Fibroblast of lung (primary cell): Measurements from ENCODE around the gene S100A12. TPM values are rescaled to one million over a fixed set of nuclear protein-coding genes. Genes with fewer than 3 reads are reported as not detected.

ENCODE experiments used
- DNase-seq, 2 donors: peaks; one replicate each; pipeline versions ENCODE4 v3.0.0 to v3.0.0-alpha.2; 2010; ENCODE audit warnings: low read depth in 2 of 2
- H2AFZ ChIP-seq: 2 replicates; pipeline ENCODE4 v1.5.1; 2012; ENCODE audit warnings: low read length, control low read depth, inconsistent platforms
- H3K27ac ChIP-seq: 2 replicates; pipeline ENCODE4 v1.5.1; 2011; ENCODE audit warnings: low read length, control low read depth; ENCODE audit not compliant: insufficient read depth
- H3K27me3 ChIP-seq: 2 replicates; pipeline ENCODE4 v1.5.1; 2011; ENCODE audit warnings: mild to moderate bottlenecking, low read length; ENCODE audit not compliant: control insufficient read depth, insufficient read depth
- H3K36me3 ChIP-seq: 2 replicates; pipeline ENCODE4 v1.5.1; 2011; ENCODE audit warnings: low read length; ENCODE audit not compliant: control insufficient read depth, insufficient read depth
- H3K4me1 ChIP-seq: 2 replicates; pipeline ENCODE4 v1.5.1; 2011; ENCODE audit warnings: low read length; ENCODE audit not compliant: control insufficient read depth, insufficient read depth; ENCODE audit errors: extremely low read depth
- H3K4me2 ChIP-seq: 2 replicates; pipeline ENCODE4 v1.5.1; 2011; ENCODE audit warnings: low read length, control low read depth; ENCODE audit not compliant: insufficient read depth; ENCODE audit errors: extremely low read depth
- H3K4me3 ChIP-seq, 4 experiments: fragments of 200-600 bp in 1 of 4; sonication (generic) in 1 of 4; replicated peaks in 1 of 4; 2 replicates each; pipeline ENCODE4 v1.5.1; 2011 to 2016; ENCODE audit warnings: low read length in 4 of 4, low read depth in 3 of 4, mild to moderate bottlenecking in 3 of 4, control low read depth in 2 of 4, inconsistent platforms in 1 of 4, mixed read lengths in 1 of 4; ENCODE audit not compliant: insufficient read depth in 1 of 4; ENCODE audit errors: control extremely low read depth in 1 of 4
- H3K79me2 ChIP-seq: 2 replicates; pipeline ENCODE4 v1.5.1; 2012; ENCODE audit warnings: mild to moderate bottlenecking, low read length, inconsistent platforms; ENCODE audit not compliant: control insufficient read depth, insufficient read depth
- H3K9ac ChIP-seq: 2 replicates; pipeline ENCODE4 v1.5.1; 2011; ENCODE audit warnings: mild to moderate bottlenecking, low read length, control low read depth; ENCODE audit not compliant: insufficient read depth
- H3K9me3 ChIP-seq: 2 replicates; pipeline ENCODE4 v1.5.1; 2012; ENCODE audit warnings: low read depth, low read length; ENCODE audit not compliant: control insufficient read depth, insufficient read depth
- H4K20me1 ChIP-seq: 2 replicates; pipeline ENCODE4 v1.5.1; 2011; ENCODE audit warnings: low read length; ENCODE audit not compliant: control insufficient read depth, insufficient read depth; ENCODE audit errors: extremely low read depth
- EZH2 ChIP-seq: IDR thresholded peaks from 2 replicates; pipeline ENCODE4 v1.5.1; 2012; ENCODE audit warnings: low read length, control low read depth, mild to moderate bottlenecking; ENCODE audit errors: missing control alignments
- polyA plus RNA-seq, 2 donors: library from polyadenylated mRNA; depleted of rRNA in 1 of 2; stranded (reverse) in 1 of 2; unstranded in 1 of 2; fragments of >200 nt; gene quantifications; 2 replicates each; pipeline ENCODE4 v1.2.1, GENCODE V29; 2011 to 2012; ENCODE audit warnings: missing spikeins in 1 of 2
- total RNA-seq: library from RNA; depleted of rRNA; stranded (reverse); fragments of >200 nt; gene quantifications from 2 replicates; pipeline ENCODE4 v1.2.1, GENCODE V29; 2014
- TF ChIP-seq, protein P1 (sequence below), 2 donors: IDR thresholded peaks in 1 of 2; conservative IDR thresholded peaks in 1 of 2; 1 replicate in 1 of 2; 2 replicates in 1 of 2; pipeline ENCODE4 v1.5.1; 2011 to 2012; ENCODE audit warnings: low read length in 2 of 2, control low read depth in 1 of 2, inconsistent platforms in 1 of 2, low read depth in 1 of 2, mild to moderate bottlenecking in 1 of 2

Gene S100A12
- total and polyA plus RNA-seq, 2 donors (not counting 1 experiment from before 2014, with no cell fraction given): not detected

GRCh38 chr1:153404768-153405167 is 29.3 kb upstream of the S100A12 start:
- no peaks in the 10 kb centered on the region for H4K20me1 ChIP-seq
- H3K4me1 ChIP-seq: no peaks in the 10 kb centered on the region
- H3K27ac ChIP-seq: no peak overlapping the region
- H3K4me3 ChIP-seq: no peak overlapping the region
- no peak overlapping the region for H3K4me2 ChIP-seq
- H3K79me2 ChIP-seq: no peaks in the 10 kb centered on the region
- H3K9ac ChIP-seq: no peak overlapping the region
- H3K9me3 ChIP-seq: no peaks in the 10 kb centered on the region
- TF ChIP-seq, protein P1, sequence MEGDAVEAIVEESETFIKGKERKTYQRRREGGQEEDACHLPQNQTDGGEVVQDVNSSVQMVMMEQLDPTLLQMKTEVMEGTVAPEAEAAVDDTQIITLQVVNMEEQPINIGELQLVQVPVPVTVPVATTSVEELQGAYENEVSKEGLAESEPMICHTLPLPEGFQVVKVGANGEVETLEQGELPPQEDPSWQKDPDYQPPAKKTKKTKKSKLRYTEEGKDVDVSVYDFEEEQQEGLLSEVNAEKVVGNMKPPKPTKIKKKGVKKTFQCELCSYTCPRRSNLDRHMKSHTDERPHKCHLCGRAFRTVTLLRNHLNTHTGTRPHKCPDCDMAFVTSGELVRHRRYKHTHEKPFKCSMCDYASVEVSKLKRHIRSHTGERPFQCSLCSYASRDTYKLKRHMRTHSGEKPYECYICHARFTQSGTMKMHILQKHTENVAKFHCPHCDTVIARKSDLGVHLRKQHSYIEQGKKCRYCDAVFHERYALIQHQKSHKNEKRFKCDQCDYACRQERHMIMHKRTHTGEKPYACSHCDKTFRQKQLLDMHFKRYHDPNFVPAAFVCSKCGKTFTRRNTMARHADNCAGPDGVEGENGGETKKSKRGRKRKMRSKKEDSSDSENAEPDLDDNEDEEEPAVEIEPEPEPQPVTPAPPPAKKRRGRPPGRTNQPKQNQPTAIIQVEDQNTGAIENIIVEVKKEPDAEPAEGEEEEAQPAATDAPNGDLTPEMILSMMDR (conservative IDR thresholded peaks at IDR 0.05 in 1 of 2, IDR thresholded peaks at IDR 0.05 in 1 of 2; ENCODE audit: low read depth in 1 of 2, low read length in 2 of 2): peak in 1 of 2 donors; percentile 15
- TF ChIP-seq EZH2: no peak
- no peak for DNase-seq
- no peaks in the 10 kb centered on the region for H3K36me3 ChIP-seq
- H2AFZ ChIP-seq: no peak overlapping the region
- no peaks in the 10 kb centered on the region for H3K27me3 ChIP-seq

- TF ChIP-seq, protein P1 (conservative IDR thresholded peaks at IDR 0.05 in 1 of 2, IDR thresholded peaks at IDR 0.05 in 1 of 2; ENCODE audit: low read depth in 1 of 2, low read length in 2 of 2): no peak
- no peak for TF ChIP-seq EZH2
- H3K27ac ChIP-seq: no peak overlapping the region
- H3K9ac ChIP-seq: no peak overlapping the region
- H3K36me3 ChIP-seq: no peaks in the 10 kb centered on the region
- H2AFZ ChIP-seq: no peak overlapping the region
- no peaks in the 10 kb centered on the region for H3K27me3 ChIP-seq
- no peaks in the 10 kb centered on the region for H3K9me3 ChIP-seq
- no peak overlapping the region for H3K4me2 ChIP-seq
- DNase-seq: no peak
- H4K20me1 ChIP-seq: no peaks in the 10 kb centered on the region
- H3K79me2 ChIP-seq: no peaks in the 10 kb centered on the region
- H3K4me3 ChIP-seq: no peak overlapping the region
- H3K4me1 ChIP-seq: no peaks in the 10 kb centered on the region
Measured at GRCh38 chr1:153404086-153404635, 28.7 kb upstream of the S100A12 start.

DNA sequence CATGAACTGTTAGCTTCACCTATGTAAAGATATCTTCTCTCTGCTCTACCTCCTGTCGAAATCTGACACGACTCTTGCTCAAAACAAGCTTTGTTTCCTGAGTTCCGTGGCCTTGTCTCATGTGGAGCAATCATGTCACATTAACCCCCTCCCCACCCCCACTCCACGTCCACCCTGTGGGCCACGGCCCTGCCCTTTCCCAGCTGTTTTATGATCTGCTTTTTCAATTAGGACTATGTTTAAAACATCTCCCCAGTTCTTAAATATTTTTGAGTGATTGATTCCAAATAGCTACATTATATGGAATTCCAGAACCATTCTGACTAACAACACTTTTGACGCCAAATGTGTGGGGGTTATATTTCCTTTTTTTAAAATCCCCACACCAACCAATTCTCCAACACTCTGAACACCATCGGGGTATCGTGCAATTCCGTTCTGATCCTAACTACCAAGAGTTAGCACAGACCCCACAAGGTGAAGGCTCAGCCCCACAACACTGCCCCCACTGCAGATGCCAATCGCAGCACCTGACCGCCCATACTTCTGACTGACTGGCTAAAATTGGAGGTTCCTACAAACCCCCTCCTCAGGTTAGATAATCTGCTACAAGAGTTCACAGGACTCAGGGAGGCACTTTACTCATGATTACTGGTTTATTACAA is 28.1 kb upstream of the S100A12 start:
- Histone ChIP-seq H3K79me2 (no peaks in the 10 kb centered on the region), H3K4me3 (no peak overlapping the region), H3K27ac (no peak overlapping the region), H4K20me1 (no peaks in the 10 kb centered on the region), H3K4me2 (no peak overlapping the region), H2AFZ (no peak overlapping the region), H3K9ac (no peak overlapping the region), H3K9me3 (no peaks in the 10 kb centered on the region), H3K27me3 (no peaks in the 10 kb centered on the region), H3K4me1 (no peaks in the 10 kb centered on the region), H3K36me3 (no peaks in the 10 kb centered on the region)
- no peak for TF ChIP-seq EZH2
- TF ChIP-seq, protein P1 (conservative IDR thresholded peaks at IDR 0.05 in 1 of 2, IDR thresholded peaks at IDR 0.05 in 1 of 2; ENCODE audit: low read depth in 1 of 2, low read length in 2 of 2): no peak
- no peak for DNase-seq
